Measurements from ENCODE around the gene VEGFD.

VEGFD gene

DNA sequence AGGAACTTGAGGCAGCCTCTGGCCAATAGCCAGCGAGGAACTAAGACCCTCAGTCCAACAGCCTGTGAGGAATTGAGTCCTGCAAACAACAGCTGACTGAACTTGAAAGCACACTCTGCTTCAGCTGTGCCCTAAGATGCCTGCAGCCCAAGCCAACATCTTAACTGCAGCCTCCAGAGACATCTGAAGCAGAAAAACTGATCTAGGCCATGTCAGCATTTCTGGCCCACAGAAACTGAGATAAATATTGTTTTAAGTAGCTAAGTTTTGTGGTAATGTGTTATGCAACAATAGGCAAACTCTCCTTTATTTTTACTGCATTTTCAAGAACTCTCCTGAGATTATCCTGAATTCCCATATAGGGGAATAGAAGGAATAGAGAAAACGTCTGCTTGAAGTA is 24.5 kb downstream of the VEGFD start:
- H3K9ac ChIP-seq (ENCODE audit: low read length): no peak overlapping the region
- H4K20me1 ChIP-seq (ENCODE audit: insufficient read depth, low read length): no peaks in the 10 kb centered on the region
- H3K79me2 ChIP-seq (ENCODE audit: insufficient read depth, low read length): no peaks in the 10 kb centered on the region
- no peak for TF ChIP-seq EZH2 (IDR thresholded peaks at IDR 0.05; ENCODE audit: borderline replicate concordance, low read length)
- TF ChIP-seq CTCF (IDR thresholded peaks at IDR 0.05; ENCODE audit: low read length): no peak
- H3F3A ChIP-seq (ENCODE audit: insufficient read depth, low read length): no peaks in the 10 kb centered on the region
- H3K36me3 ChIP-seq (ENCODE audit: insufficient read depth, low read length): no peaks in the 10 kb centered on the region
- no peaks in the 10 kb centered on the region for H3K9me2 ChIP-seq (ENCODE audit: low read depth, low read length)
- H3K4me3 ChIP-seq (ENCODE audit: low read depth, low read length, poor library complexity, severe bottlenecking): no peak overlapping the region
- no peaks in the 10 kb centered on the region for H3K4me1 ChIP-seq (ENCODE audit: insufficient read depth, low read length, severe bottlenecking)
- no peak overlapping the region for H2AFZ ChIP-seq (ENCODE audit: low read length)
- H3K9me3 ChIP-seq (ENCODE audit: low read length): no peaks in the 10 kb centered on the region
- no peak overlapping the region for H3K4me2 ChIP-seq (ENCODE audit: low read length)
- no peak overlapping the region for H3K27ac ChIP-seq (ENCODE audit: low read depth, low read length, poor library complexity, severe bottlenecking)
- no peaks in the 10 kb centered on the region for H3K27me3 ChIP-seq (ENCODE audit: insufficient read depth, low read length)

- Histone ChIP-seq H3K27me3 (ENCODE audit: insufficient read depth, low read length) (no peaks in the 10 kb centered on the region), H3K4me3 (ENCODE audit: low read depth, low read length, poor library complexity, severe bottlenecking) (no peak overlapping the region), H3K79me2 (ENCODE audit: insufficient read depth, low read length) (no peaks in the 10 kb centered on the region), H3K36me3 (ENCODE audit: insufficient read depth, low read length) (no peaks in the 10 kb centered on the region), H3F3A (ENCODE audit: insufficient read depth, low read length) (no peaks in the 10 kb centered on the region), H3K9me2 (ENCODE audit: low read depth, low read length) (no peaks in the 10 kb centered on the region), H3K27ac (ENCODE audit: low read depth, low read length, poor library complexity, severe bottlenecking) (no peak overlapping the region), H3K9me3 (ENCODE audit: low read length) (no peaks in the 10 kb centered on the region), H2AFZ (ENCODE audit: low read length) (no peak overlapping the region), H3K4me2 (ENCODE audit: low read length) (no peak overlapping the region), H4K20me1 (ENCODE audit: insufficient read depth, low read length) (no peaks in the 10 kb centered on the region), H3K4me1 (ENCODE audit: insufficient read depth, low read length, severe bottlenecking) (no peaks in the 10 kb centered on the region), H3K9ac (ENCODE audit: low read length) (no peak overlapping the region)
- TF ChIP-seq EZH2 (IDR thresholded peaks at IDR 0.05; ENCODE audit: borderline replicate concordance, low read length) (no peak), CTCF (IDR thresholded peaks at IDR 0.05; ENCODE audit: low read length) (no peak)
These were observed 25.7 kb downstream of the VEGFD start for GRCh38 chrX:15358533-15358932.

DNA sequence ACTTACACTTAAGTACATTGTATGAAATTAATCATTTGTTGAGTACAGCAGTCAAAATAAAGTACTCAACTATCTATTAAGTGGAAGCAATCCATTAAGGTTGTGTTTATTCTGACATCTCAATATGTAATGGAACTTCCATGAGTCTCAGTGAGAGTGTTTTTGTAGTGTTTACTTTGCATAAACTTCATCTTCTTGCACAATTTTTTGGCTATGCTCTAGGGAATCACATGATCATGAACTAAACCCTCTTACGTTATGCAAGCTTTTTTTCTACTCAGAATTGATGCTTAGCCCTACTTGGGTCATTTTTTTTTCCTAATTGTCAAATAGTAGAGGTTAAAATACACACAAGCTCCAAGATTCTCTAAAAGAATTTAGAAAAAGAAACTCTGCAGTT is 27.8 kb downstream of the VEGFD start:
- H3K27ac ChIP-seq (ENCODE audit: low read depth, low read length, poor library complexity, severe bottlenecking): no peak overlapping the region
- H3K79me2 ChIP-seq (ENCODE audit: insufficient read depth, low read length): no peaks in the 10 kb centered on the region
- TF ChIP-seq EZH2 (IDR thresholded peaks at IDR 0.05; ENCODE audit: borderline replicate concordance, low read length): no peak
- no peak for TF ChIP-seq CTCF (IDR thresholded peaks at IDR 0.05; ENCODE audit: low read length)

More for the DNA sequence above, 27.8 kb downstream of the VEGFD start:
- Histone ChIP-seq H3K9ac (ENCODE audit: low read length) (no peak overlapping the region), H3K36me3 (ENCODE audit: insufficient read depth, low read length) (no peaks in the 10 kb centered on the region), H3K4me2 (ENCODE audit: low read length) (no peak overlapping the region), H3K27me3 (ENCODE audit: insufficient read depth, low read length) (no peaks in the 10 kb centered on the region), H4K20me1 (ENCODE audit: insufficient read depth, low read length) (no peaks in the 10 kb centered on the region), H3K9me3 (ENCODE audit: low read length) (no peaks in the 10 kb centered on the region), H3K4me1 (ENCODE audit: insufficient read depth, low read length, severe bottlenecking) (no peaks in the 10 kb centered on the region), H3K9me2 (ENCODE audit: low read depth, low read length) (no peaks in the 10 kb centered on the region), H3F3A (ENCODE audit: insufficient read depth, low read length) (no peaks in the 10 kb centered on the region), H2AFZ (ENCODE audit: low read length) (no peak overlapping the region), H3K4me3 (ENCODE audit: low read depth, low read length, poor library complexity, severe bottlenecking) (no peak overlapping the region)
